K562 (cell line): ENCODE data around the gene CLIP4. TPM values are rescaled to one million over a fixed set of nuclear protein-coding genes. Genes with fewer than 3 reads are reported as not detected.

ENCODE experiments used
- ATAC-seq: fragments of 200-7000 bp; cut with Tn5 transposase; 3 replicates; pipeline ENCODE4 v1.9.1; 2020; ENCODE audit warnings: moderate library complexity
- BruUV-seq: library from RNA; stranded (reverse); fragments of 400-500 nt; replicated peaks from 2 replicates; lab custom pipeline; 2021; lab: Mats Ljungman, UMichigan
- CTCF ChIA-PET: fragments of 300-600 bp; formaldehyde crosslinking; extraction: SDS; loops from one replicate; lab custom pipeline; 2021; ENCODE audit warnings: low intra/inter-chr PET ratio; lab: Yijun Ruan, JAX
- POLR2A ChIA-PET: fragments of 300-600, 350-650 bp; sonication (Branson Sonifier 250); formaldehyde crosslinking; extraction: SDS; loops from one replicate; lab custom pipeline; 2021; ENCODE audit warnings: antibody characterized with exemption, inconsistent platforms; lab: Yijun Ruan, JAX
- DNase-seq, 4 experiments: peaks; one replicate each; pipeline versions ENCODE4 v3.0.0 to v3.0.0-alpha.2; 2011 to 2018; ENCODE audit warnings: low spot score in 3 of 4, mixed read lengths in 3 of 4; ENCODE audit errors: extremely low read depth in 1 of 4
- FAIRE-seq: peaks from 2 replicates; lab custom pipeline; 2011; peaks lifted over from hg19 to GRCh38; lab: Jason Lieb, UNC
- H2AFZ ChIP-seq: 2 replicates; pipeline ENCODE4 v1.6.0; 2011; ENCODE audit warnings: low read depth, low read length, control low read depth, inconsistent platforms
- H3K27ac ChIP-seq: fragments of 200-600 bp; 3 replicates; pipeline ENCODE4 v1.8.0; 2011; ENCODE audit warnings: low read depth, mild to moderate bottlenecking, control low read depth, inconsistent platforms, low read length, moderate library complexity, mixed read lengths; ENCODE audit errors: extremely low read depth
- H3K27me3 ChIP-seq, 2 experiments: fragments of 300-600 bp in 1 of 2; 2 replicates in 1 of 2; 3 replicates in 1 of 2; pipeline versions ENCODE4 v1.6.0 to v1.8.0; 2011; ENCODE audit warnings: inconsistent platforms in 2 of 2, low read length in 2 of 2, mild to moderate bottlenecking in 1 of 2, mixed read lengths in 1 of 2, moderate library complexity in 1 of 2; ENCODE audit not compliant: control insufficient read depth in 2 of 2, insufficient read depth in 2 of 2
- H3K36me3 ChIP-seq: fragments of 300-600 bp; 3 replicates; pipeline ENCODE4 v1.8.0; 2011; ENCODE audit warnings: mild to moderate bottlenecking, low read length, inconsistent platforms; ENCODE audit not compliant: control insufficient read depth, insufficient read depth
- H3K4me1 ChIP-seq, 2 experiments: fragments of 200-600 bp in 1 of 2; replicated peaks in 1 of 2; 2 replicates in 1 of 2; 3 replicates in 1 of 2; pipeline versions ENCODE4 v1.5.1 to v1.8.0; 2011; ENCODE audit warnings: inconsistent platforms in 2 of 2, low read length in 2 of 2, mild to moderate bottlenecking in 1 of 2, mixed read lengths in 1 of 2, moderate library complexity in 1 of 2; ENCODE audit not compliant: control insufficient read depth in 2 of 2, insufficient read depth in 2 of 2
- H3K4me2 ChIP-seq: 2 replicates; pipeline ENCODE4 v1.6.1; 2011; ENCODE audit warnings: low read length, control low read depth, inconsistent platforms, mixed read lengths; ENCODE audit not compliant: insufficient read depth
- H3K4me3 ChIP-seq: fragments of 200-600 bp; sonication (generic), shearing (Covaris generic); 2 replicates; pipeline ENCODE4 v1.5.1; 2016; ENCODE audit warnings: control low read depth, inconsistent platforms
- H3K79me2 ChIP-seq: fragments of 200-600 bp; 3 replicates; pipeline ENCODE4 v1.8.0; 2011; ENCODE audit warnings: low read length, inconsistent platforms; ENCODE audit not compliant: control insufficient read depth, insufficient read depth
- H3K9ac ChIP-seq, 2 experiments: 2 replicates each; pipeline versions ENCODE4 v1.6.0 to v1.6.1; 2011; ENCODE audit warnings: low read depth in 2 of 2, low read length in 2 of 2, control low read depth in 1 of 2, inconsistent platforms in 1 of 2, mild to moderate bottlenecking in 1 of 2, mixed read lengths in 1 of 2; ENCODE audit not compliant: insufficient read depth in 1 of 2
- H3K9me1 ChIP-seq: one replicate; pipeline ENCODE4 v1.6.0; 2011; ENCODE audit warnings: inconsistent platforms, mild to moderate bottlenecking, low read length, moderate library complexity; ENCODE audit not compliant: control insufficient read depth, insufficient read depth
- H3K9me3 ChIP-seq: replicated peaks from 2 replicates; pipeline ENCODE4 v1.5.1; 2011; ENCODE audit warnings: low read depth, low read length, inconsistent platforms; ENCODE audit not compliant: control insufficient read depth, insufficient read depth
- H4K20me1 ChIP-seq: replicated peaks from 2 replicates; pipeline ENCODE4 v1.6.1; 2011; ENCODE audit warnings: low read length, inconsistent platforms, mixed read lengths; ENCODE audit not compliant: control insufficient read depth, insufficient read depth
- JUN ChIP-seq, 2 experiments: sonication (generic) in 1 of 2; formaldehyde crosslinking in 1 of 2; IDR thresholded peaks; 2 replicates each; pipeline versions ENCODE4 v1.6.1 to v1.8.0; 2012 to 2022; ENCODE audit warnings: borderline replicate concordance in 2 of 2, mild to moderate bottlenecking in 2 of 2, improper control_type of control experiment in 1 of 2, low read depth in 1 of 2, low read length in 1 of 2, missing genetic modification reagents in 1 of 2
- JUNB ChIP-seq: fragments of 450-650 bp; formaldehyde crosslinking; conservative IDR thresholded peaks from 2 replicates; pipeline ENCODE4 v1.4.0; 2020; ENCODE audit warnings: mild to moderate bottlenecking
- MAFF ChIP-seq: IDR thresholded peaks from 2 replicates; pipeline ENCODE4 v1.6.1; 2012; ENCODE audit warnings: low read length, improper control_type of control experiment
- NRF1 ChIP-seq, 2 experiments: fragments of 450-650 bp; IDR thresholded peaks in 1 of 2; conservative IDR thresholded peaks in 1 of 2; 2 replicates each; pipeline ENCODE4 v1.6.1; 2014; ENCODE audit warnings: mild to moderate bottlenecking in 2 of 2
- SNIP1 ChIP-seq: fragments of 450-650 bp; IDR thresholded peaks from 2 replicates; pipeline ENCODE4 v1.7.1; 2017; ENCODE audit warnings: low read depth, mild to moderate bottlenecking
- SRF ChIP-seq, 2 experiments: fragments of 250-450, 450-650 bp in 1 of 2; sonication (Bioruptor Pico) in 1 of 2; sonication (generic) in 1 of 2; formaldehyde crosslinking; IDR thresholded peaks; 2 replicates each; pipeline versions ENCODE4 v1.5.0 to v1.5.1; 2020 to 2022; ENCODE audit warnings: mild to moderate bottlenecking in 1 of 2, missing genetic modification reagents in 1 of 2
- ZNF197 ChIP-seq: fragments of 200-800 bp; sonication (Bioruptor generic); IDR thresholded peaks from 2 replicates; pipeline ENCODE4 v1.6.1; 2016; ENCODE audit warnings: low read depth, missing genetic modification characterization, missing compliant biosample characterization
- ZNF444 ChIP-seq: fragments of 250-450 bp; sonication (Bioruptor Pico); IDR thresholded peaks from 2 replicates; pipeline ENCODE4 v1.4.0; 2020; ENCODE audit warnings: mild to moderate bottlenecking, moderate library complexity
- WGBS: fragments of 100-300 bp; shearing (Covaris generic); methylation state at CpG from one replicate; pipeline ENCODE4 v1.1.6; 2016; ENCODE audit warnings: low coverage, mixed read lengths; ENCODE audit not compliant: insufficient coverage; ENCODE audit errors: missing lambda C conversion rate; 5-methylcytosine and 5-hydroxymethylcytosine counted together
- in situ Hi-C: fragments of 300-500 bp; cut with MboI; formaldehyde crosslinking; loops from 4 replicates; pipeline ENCODE4 v1.15.0; 2018; ENCODE audit warnings: inconsistent platforms, mixed read lengths
- intact Hi-C: fragments of 100-400 bp; cut with micrococcal nuclease; formaldehyde crosslinking; loops from 2 replicates; pipeline ENCODE4 v1.14.2; 2022
- polyA plus RNA-seq, 8 experiments: library from polyadenylated mRNA; depleted of rRNA in 4 of 8; stranded (reverse) in 5 of 8; unstranded in 3 of 8; fragments of >200 nt; fragmentation: Nextera tagmentation in 2 of 8; fragmentation: Illumina TruSeq in 1 of 8; extraction: Ambion mirVana in 2 of 8; extraction: Trizol in 1 of 8; gene quantifications; 2 replicates each; pipeline versions ENCODE4 v1.2.1 to v1.2.3, GENCODE V29; 2011 to 2014; ENCODE audit warnings: inconsistent platforms in 1 of 8, missing spikeins in 1 of 8
- total RNA-seq, 7 experiments: library from RNA; depleted of rRNA in 6 of 7; stranded (reverse); fragments of >200 nt in 6 of 7; fragmentation: Illumina TruSeq in 2 of 7; extraction: Trizol in 2 of 7; gene quantifications; 2 replicates each; pipeline versions ENCODE4 v1.2.1 to v1.2.3, GENCODE V29; 2011 to 2021; ENCODE audit warnings: low replicate concordance in 1 of 7
- TF ChIP-seq, protein P1 (sequence below): fragments of 250-450 bp; sonication (Bioruptor Pico); IDR thresholded peaks from 2 replicates; pipeline ENCODE4 v1.8.0; 2022; ENCODE audit warnings: inconsistent platforms
- TF ChIP-seq, protein P2 (sequence below): IDR thresholded peaks from 3 replicates; pipeline ENCODE4 v1.6.1; 2011; ENCODE audit warnings: borderline replicate concordance, mild to moderate bottlenecking; ENCODE audit not compliant: insufficient read length, insufficient read depth
- TF ChIP-seq, protein P3 (sequence below): fragments of 450-650 bp; IDR thresholded peaks from 2 replicates; pipeline ENCODE4 v1.7.1; 2018; ENCODE audit warnings: mild to moderate bottlenecking, low read depth; ENCODE audit not compliant: partially characterized antibody

The CLIP4 gene
- total and polyA plus RNA-seq, 9 of the 15 experiments (the other 6 are each of a cell fraction or from before 2014, with no cell fraction given), result 0.03 to 0.38 (median 0.13) TPM; not detected in 5

DNA sequence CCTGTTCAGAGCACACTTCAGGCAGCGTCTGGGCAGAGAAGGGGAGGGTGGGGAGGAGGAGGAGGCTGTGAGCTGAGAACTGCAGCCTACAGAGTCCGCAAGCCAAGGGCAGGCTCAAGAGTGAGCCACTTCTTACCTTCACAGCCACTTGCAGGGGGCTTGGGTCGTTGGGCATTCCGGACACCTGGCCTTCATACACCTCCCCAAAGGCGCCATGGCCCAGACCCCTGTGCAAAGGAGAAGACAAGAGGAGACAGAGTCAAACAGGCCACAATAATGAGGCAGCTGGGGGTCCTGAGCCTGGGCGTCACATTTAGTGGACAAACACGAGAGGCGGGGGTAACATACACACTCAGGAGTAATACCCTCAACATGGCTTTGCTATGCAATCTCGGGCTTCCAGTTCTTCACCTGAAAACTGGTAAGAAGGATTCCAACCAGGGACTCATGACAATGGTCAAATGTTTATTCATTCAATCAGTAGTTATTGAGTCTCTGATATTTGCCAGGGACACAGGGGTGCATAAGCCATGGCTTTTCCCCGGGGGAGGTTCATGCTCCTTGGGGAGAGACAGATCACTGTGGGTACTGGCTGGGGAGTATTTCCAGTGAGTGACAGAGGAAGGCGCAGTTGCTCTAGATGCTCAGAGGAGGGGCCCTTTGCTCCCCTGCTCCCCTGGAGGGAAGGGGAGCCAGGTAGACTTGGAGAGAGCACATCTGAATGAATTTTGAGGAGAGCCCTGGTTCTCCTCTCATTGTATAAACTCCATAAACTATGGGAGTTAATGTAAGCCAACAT lies 107.4 kb downstream of the CLIP4 start:
- Histone ChIP-seq H3K27ac (no peak overlapping the region), H3K9ac (no peak overlapping the region; a peak in 1 of 4 replicates), H2AFZ (no peak overlapping the region), H3K4me2 (no peak overlapping the region), H3K79me2 (no peaks in the 10 kb centered on the region), H3K4me1 (no peaks in the 10 kb centered on the region), H3K27me3 (peaks cover 4 to 50% of the 10 kb centered on the region in 2 experiments; a peak in 3 of 5 replicates), H3K36me3 (no peaks in the 10 kb centered on the region), H3K4me3 (no peak overlapping the region), H3K9me1 (no peaks in the 10 kb centered on the region), H3K9me3 (no peaks in the 10 kb centered on the region), H4K20me1 (peaks cover 6% of the 10 kb centered on the region)
- intact Hi-C loops (no loop called here), in situ Hi-C loops (no loop called here)
- POLR2A ChIA-PET, result no interaction called here
- no peak for TF ChIP-seq ZNF444
- TF ChIP-seq, protein P1, sequence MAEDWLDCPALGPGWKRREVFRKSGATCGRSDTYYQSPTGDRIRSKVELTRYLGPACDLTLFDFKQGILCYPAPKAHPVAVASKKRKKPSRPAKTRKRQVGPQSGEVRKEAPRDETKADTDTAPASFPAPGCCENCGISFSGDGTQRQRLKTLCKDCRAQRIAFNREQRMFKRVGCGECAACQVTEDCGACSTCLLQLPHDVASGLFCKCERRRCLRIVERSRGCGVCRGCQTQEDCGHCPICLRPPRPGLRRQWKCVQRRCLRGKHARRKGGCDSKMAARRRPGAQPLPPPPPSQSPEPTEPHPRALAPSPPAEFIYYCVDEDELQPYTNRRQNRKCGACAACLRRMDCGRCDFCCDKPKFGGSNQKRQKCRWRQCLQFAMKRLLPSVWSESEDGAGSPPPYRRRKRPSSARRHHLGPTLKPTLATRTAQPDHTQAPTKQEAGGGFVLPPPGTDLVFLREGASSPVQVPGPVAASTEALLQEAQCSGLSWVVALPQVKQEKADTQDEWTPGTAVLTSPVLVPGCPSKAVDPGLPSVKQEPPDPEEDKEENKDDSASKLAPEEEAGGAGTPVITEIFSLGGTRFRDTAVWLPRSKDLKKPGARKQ, result no peak
- no peak for TF ChIP-seq ZNF197
- no peak for TF ChIP-seq JUN (IDR thresholded peaks at IDR 0.05; ENCODE audit: borderline replicate concordance, low read depth, low read length)
- TF ChIP-seq JUN (CRISPR knock-in tag; IDR thresholded peaks at IDR 0.05; ENCODE audit: borderline replicate concordance), result no peak
- no peak for TF ChIP-seq MAFF
- TF ChIP-seq, protein P2, sequence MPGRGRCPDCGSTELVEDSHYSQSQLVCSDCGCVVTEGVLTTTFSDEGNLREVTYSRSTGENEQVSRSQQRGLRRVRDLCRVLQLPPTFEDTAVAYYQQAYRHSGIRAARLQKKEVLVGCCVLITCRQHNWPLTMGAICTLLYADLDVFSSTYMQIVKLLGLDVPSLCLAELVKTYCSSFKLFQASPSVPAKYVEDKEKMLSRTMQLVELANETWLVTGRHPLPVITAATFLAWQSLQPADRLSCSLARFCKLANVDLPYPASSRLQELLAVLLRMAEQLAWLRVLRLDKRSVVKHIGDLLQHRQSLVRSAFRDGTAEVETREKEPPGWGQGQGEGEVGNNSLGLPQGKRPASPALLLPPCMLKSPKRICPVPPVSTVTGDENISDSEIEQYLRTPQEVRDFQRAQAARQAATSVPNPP, result no peak
- TF ChIP-seq SNIP1, result no peak
- no peak for TF ChIP-seq SRF (CRISPR knock-in tag; IDR thresholded peaks at IDR 0.05)
- no peak for TF ChIP-seq JUNB (CRISPR knock-in tag)
- no peak for TF ChIP-seq NRF1 (conservative IDR thresholded peaks at IDR 0.05 in 1 of 2, IDR thresholded peaks at IDR 0.05 in 1 of 2)
- TF ChIP-seq, protein P3, sequence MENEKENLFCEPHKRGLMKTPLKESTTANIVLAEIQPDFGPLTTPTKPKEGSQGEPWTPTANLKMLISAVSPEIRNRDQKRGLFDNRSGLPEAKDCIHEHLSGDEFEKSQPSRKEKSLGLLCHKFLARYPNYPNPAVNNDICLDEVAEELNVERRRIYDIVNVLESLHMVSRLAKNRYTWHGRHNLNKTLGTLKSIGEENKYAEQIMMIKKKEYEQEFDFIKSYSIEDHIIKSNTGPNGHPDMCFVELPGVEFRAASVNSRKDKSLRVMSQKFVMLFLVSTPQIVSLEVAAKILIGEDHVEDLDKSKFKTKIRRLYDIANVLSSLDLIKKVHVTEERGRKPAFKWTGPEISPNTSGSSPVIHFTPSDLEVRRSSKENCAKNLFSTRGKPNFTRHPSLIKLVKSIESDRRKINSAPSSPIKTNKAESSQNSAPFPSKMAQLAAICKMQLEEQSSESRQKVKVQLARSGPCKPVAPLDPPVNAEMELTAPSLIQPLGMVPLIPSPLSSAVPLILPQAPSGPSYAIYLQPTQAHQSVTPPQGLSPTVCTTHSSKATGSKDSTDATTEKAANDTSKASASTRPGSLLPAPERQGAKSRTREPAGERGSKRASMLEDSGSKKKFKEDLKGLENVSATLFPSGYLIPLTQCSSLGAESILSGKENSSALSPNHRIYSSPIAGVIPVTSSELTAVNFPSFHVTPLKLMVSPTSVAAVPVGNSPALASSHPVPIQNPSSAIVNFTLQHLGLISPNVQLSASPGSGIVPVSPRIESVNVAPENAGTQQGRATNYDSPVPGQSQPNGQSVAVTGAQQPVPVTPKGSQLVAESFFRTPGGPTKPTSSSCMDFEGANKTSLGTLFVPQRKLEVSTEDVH, result no peak
- ATAC-seq (no peak), FAIRE-seq (no peak), DNase-seq (no peak)
- CTCF ChIA-PET, result no interaction called here
- 3% methylated on average over 11 of the region's 11 CpGs for WGBS
- no TSS peak for BruUV-seq
